SK-N-MC (cell line): ENCODE data around the gene LRTM1.

Source experiments
- EZH2 ChIP-seq: fragments of 200-600 bp; sonication (generic); IDR thresholded peaks from one replicate; pipeline ENCODE4 v1.6.1; 2017; ENCODE audit warnings: antibody characterized with exemption
- POLR2AphosphoS5 ChIP-seq: IDR thresholded peaks from 2 replicates; pipeline ENCODE4 v1.6.1; 2012; ENCODE audit warnings: mild to moderate bottlenecking, low read depth, low read length, borderline replicate concordance

- no peak for TF ChIP-seq EZH2
- no peak for TF ChIP-seq POLR2AphosphoS5
These were observed 22.6 kb upstream of the LRTM1 start for GRCh38 chr3:54950391-54951003.
